CD14-positive monocyte (primary cell): Measurements from ENCODE around the gene C19orf38. TPM values are rescaled to one million over a fixed set of nuclear protein-coding genes. Genes with fewer than 3 reads are reported as not detected.

Experiments used
- DNase-seq, 3 donors: peaks; one replicate each; pipeline ENCODE4 v3.0.0-alpha.2; 2011 to 2022
- H2AFZ ChIP-seq: 2 replicates; pipeline ENCODE4 v1.6.0; 2012; ENCODE audit warnings: mild to moderate bottlenecking, low read depth, low read length, inconsistent platforms; ENCODE audit not compliant: insufficient read depth, poor library complexity, severe bottlenecking
- H3K27ac ChIP-seq, 2 donors: 1 replicate in 1 of 2; 2 replicates in 1 of 2; pipeline ENCODE4 v1.5.1; 2012 to 2013; ENCODE audit warnings: low read length in 2 of 2, control low read depth in 1 of 2, inconsistent platforms in 1 of 2, low read depth in 1 of 2, mild to moderate bottlenecking in 1 of 2
- H3K27me3 ChIP-seq, 2 donors: one replicate each; pipeline versions ENCODE4 v1.6.0 to v1.6.1; 2011 to 2013; ENCODE audit warnings: low read length in 2 of 2; ENCODE audit not compliant: control insufficient read depth in 2 of 2, insufficient read depth in 2 of 2
- H3K36me3 ChIP-seq, 2 donors: replicated peaks in 1 of 2; 1 replicate in 1 of 2; 2 replicates in 1 of 2; pipeline versions ENCODE4 v1.5.1 to v1.6.1; 2012 to 2013; ENCODE audit warnings: low read length in 2 of 2, control low read depth in 1 of 2, inconsistent platforms in 1 of 2, mild to moderate bottlenecking in 1 of 2; ENCODE audit not compliant: insufficient read depth in 2 of 2, control insufficient read depth in 1 of 2
- H3K4me1 ChIP-seq, 2 donors: 1 replicate in 1 of 2; 2 replicates in 1 of 2; pipeline versions ENCODE4 v1.5.1 to v1.6.1; 2012 to 2013; ENCODE audit warnings: low read length in 2 of 2, control low read depth in 1 of 2, inconsistent platforms in 1 of 2, mild to moderate bottlenecking in 1 of 2, moderate library complexity in 1 of 2; ENCODE audit not compliant: insufficient read depth in 2 of 2, control insufficient read depth in 1 of 2
- H3K4me2 ChIP-seq: replicated peaks from 2 replicates; pipeline ENCODE3; 2012; ENCODE audit warnings: low read length, moderate library complexity, mild to moderate bottlenecking; ENCODE audit not compliant: poor library complexity, severe bottlenecking; ENCODE audit errors: extremely low read depth
- H3K4me3 ChIP-seq, 3 experiments: fragments of 200-600 bp in 1 of 3; sonication (generic) in 1 of 3; replicated peaks in 1 of 3; 1 replicate in 2 of 3; 2 replicates in 1 of 3; pipeline ENCODE4 v1.5.1; 2011 to 2013; ENCODE audit warnings: low read length in 3 of 3, mild to moderate bottlenecking in 3 of 3, control low read depth in 2 of 3, low read depth in 2 of 3, inconsistent platforms in 1 of 3, moderate library complexity in 1 of 3
- H3K79me2 ChIP-seq: 2 replicates; pipeline ENCODE4 v1.6.0; 2012; ENCODE audit warnings: mild to moderate bottlenecking, control low read depth, inconsistent platforms, low read length, moderate library complexity; ENCODE audit not compliant: insufficient read depth
- H3K9ac ChIP-seq: 2 replicates; pipeline ENCODE4 v1.6.0; 2017; ENCODE audit warnings: low read length, mild to moderate bottlenecking; ENCODE audit not compliant: insufficient read depth, poor library complexity, severe bottlenecking
- H3K9me3 ChIP-seq, 2 donors: replicated peaks in 1 of 2; 1 replicate in 1 of 2; 2 replicates in 1 of 2; pipeline versions ENCODE4 v1.5.1 to v1.6.1; 2012 to 2013; ENCODE audit warnings: low read length in 2 of 2, control low read depth in 1 of 2; ENCODE audit not compliant: control insufficient read depth in 1 of 2, insufficient read depth in 1 of 2
- H4K20me1 ChIP-seq: 2 replicates; pipeline ENCODE4 v1.6.0; 2012; ENCODE audit warnings: mild to moderate bottlenecking, low read length, control low read depth, moderate library complexity; ENCODE audit not compliant: insufficient read depth
- H3K27ac Mint-ChIP-seq, 7 donors: one replicate each; pipeline ENCODE4 v1.8.0; 2020; ENCODE audit warnings: mild to moderate bottlenecking in 7 of 7, mixed read lengths in 7 of 7, moderate library complexity in 6 of 7, inconsistent platforms in 2 of 7
- H3K27me3 Mint-ChIP-seq, 3 donors: one replicate each; pipeline ENCODE4 v1.8.0; 2021 to 2022; ENCODE audit warnings: low read depth in 3 of 3, mild to moderate bottlenecking in 3 of 3, mixed read lengths in 3 of 3, moderate library complexity in 3 of 3, inconsistent platforms in 1 of 3
- H3K36me3 Mint-ChIP-seq, 2 donors: one replicate each; pipeline ENCODE4 v1.8.0; 2020; ENCODE audit warnings: mixed read lengths in 2 of 2, inconsistent platforms in 1 of 2, mild to moderate bottlenecking in 1 of 2
- H3K4me1 Mint-ChIP-seq: one replicate; pipeline ENCODE4 v1.8.0; 2020; ENCODE audit warnings: mild to moderate bottlenecking, mixed read lengths
- H3K4me3 Mint-ChIP-seq, 2 donors: one replicate each; pipeline ENCODE4 v1.8.0; 2020; ENCODE audit warnings: mild to moderate bottlenecking in 2 of 2, mixed read lengths in 2 of 2, moderate library complexity in 1 of 2
- H3K9me3 Mint-ChIP-seq, 7 donors: one replicate each; pipeline ENCODE4 v1.8.0; 2020 to 2022; ENCODE audit warnings: mixed read lengths in 7 of 7, mild to moderate bottlenecking in 6 of 7, moderate library complexity in 6 of 7, inconsistent platforms in 2 of 7
- WGBS: methylation state at CpG from one replicate; pipeline ENCODE4 v1.1.5; 2013; ENCODE audit warnings: missing lambda C conversion rate; ENCODE audit not compliant: insufficient coverage; 5-methylcytosine and 5-hydroxymethylcytosine counted together
- intact Hi-C, 2 donors: fragments of 100-400 bp; cut with micrococcal nuclease; formaldehyde crosslinking; loops; one replicate each; pipeline versions ENCODE4 v1.15.0 to v1.15.1; 2023
- polyA plus RNA-seq, 3 donors: library from polyadenylated mRNA; depleted of rRNA in 1 of 3; unstranded in 2 of 3; stranded (reverse) in 1 of 3; fragments of 300-500 nt in 2 of 3; fragments of >200 nt in 1 of 3; fragmentation: Illumina TruSeq in 2 of 3; gene quantifications; 1 replicate in 2 of 3; 2 replicates in 1 of 3; pipeline ENCODE4 v1.2.3, GENCODE V29; 2012 to 2021
- TF ChIP-seq, protein P1 (sequence below): fragments of 200-600 bp; IDR thresholded peaks from one replicate; pipeline ENCODE4 v1.8.0; 2022; ENCODE audit warnings: antibody characterized with exemption, mild to moderate bottlenecking

Gene C19orf38
- polyA plus RNA-seq, 3 donors, result 134 to 174 (median 149) TPM

DNA sequence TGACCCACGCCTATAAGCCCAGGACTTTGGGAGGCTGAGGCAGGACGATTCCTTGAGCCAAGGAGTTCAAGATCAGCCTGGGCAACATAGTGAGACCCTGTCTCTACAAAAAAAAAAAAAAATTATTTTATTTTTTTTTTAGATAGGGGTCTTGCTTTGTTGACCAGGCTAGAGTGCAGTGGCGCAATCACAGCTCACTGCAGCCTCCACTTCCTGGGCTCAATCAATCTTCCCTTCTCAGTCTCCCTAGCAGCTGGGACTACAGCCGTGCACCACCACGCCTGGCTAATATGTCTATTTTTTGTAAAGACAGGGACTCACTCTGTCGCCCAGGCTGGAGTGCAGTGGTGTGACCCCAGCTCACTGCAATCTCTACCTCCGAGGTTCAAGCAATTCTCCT, 4.7 kb downstream of the C19orf38 start:
- DNase-seq, result no peak
- no peak overlapping the region for H2AFZ ChIP-seq
- intact Hi-C loops, result no loop called here
- H4K20me1 ChIP-seq, result peaks cover 41% of the 10 kb centered on the region
- H3K4me2 ChIP-seq, result no peak overlapping the region
- no peak overlapping the region for H3K9ac ChIP-seq
- H3K36me3 Mint-ChIP-seq, result peaks cover 40 to 74% of the 10 kb centered on the region in 2 donors
- peaks cover 48 to 71% of the 10 kb centered on the region in 2 donors for H3K36me3 ChIP-seq
- peaks cover 44% of the 10 kb centered on the region for H3K4me1 Mint-ChIP-seq
- peaks cover 78% of the 10 kb centered on the region for H3K79me2 ChIP-seq
- WGBS, result 62% methylated on average over 3 of the region's 7 CpGs
- H3K9me3 Mint-ChIP-seq, result peaks cover 0 to 2% (median 0%) of the 10 kb centered on the region in 7 donors
- peak overlapping the region in 4 of 7 donors; percentile 26 to 78 (median 59) for H3K27ac Mint-ChIP-seq
- no peaks in the 10 kb centered on the region for H3K27me3 ChIP-seq
- no peak overlapping the region for H3K4me3 Mint-ChIP-seq
- TF ChIP-seq, protein P1, sequence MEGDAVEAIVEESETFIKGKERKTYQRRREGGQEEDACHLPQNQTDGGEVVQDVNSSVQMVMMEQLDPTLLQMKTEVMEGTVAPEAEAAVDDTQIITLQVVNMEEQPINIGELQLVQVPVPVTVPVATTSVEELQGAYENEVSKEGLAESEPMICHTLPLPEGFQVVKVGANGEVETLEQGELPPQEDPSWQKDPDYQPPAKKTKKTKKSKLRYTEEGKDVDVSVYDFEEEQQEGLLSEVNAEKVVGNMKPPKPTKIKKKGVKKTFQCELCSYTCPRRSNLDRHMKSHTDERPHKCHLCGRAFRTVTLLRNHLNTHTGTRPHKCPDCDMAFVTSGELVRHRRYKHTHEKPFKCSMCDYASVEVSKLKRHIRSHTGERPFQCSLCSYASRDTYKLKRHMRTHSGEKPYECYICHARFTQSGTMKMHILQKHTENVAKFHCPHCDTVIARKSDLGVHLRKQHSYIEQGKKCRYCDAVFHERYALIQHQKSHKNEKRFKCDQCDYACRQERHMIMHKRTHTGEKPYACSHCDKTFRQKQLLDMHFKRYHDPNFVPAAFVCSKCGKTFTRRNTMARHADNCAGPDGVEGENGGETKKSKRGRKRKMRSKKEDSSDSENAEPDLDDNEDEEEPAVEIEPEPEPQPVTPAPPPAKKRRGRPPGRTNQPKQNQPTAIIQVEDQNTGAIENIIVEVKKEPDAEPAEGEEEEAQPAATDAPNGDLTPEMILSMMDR, result no peak
- H3K27ac ChIP-seq, result peak overlapping the region; percentile 19 to 57
- peaks cover 0 to 2% (median 1%) of the 10 kb centered on the region in 3 donors for H3K27me3 Mint-ChIP-seq
- no peak overlapping the region for H3K4me3 ChIP-seq
- no peaks in the 10 kb centered on the region for H3K9me3 ChIP-seq
- peaks cover 23 to 47% of the 10 kb centered on the region in 2 donors for H3K4me1 ChIP-seq

DNA sequence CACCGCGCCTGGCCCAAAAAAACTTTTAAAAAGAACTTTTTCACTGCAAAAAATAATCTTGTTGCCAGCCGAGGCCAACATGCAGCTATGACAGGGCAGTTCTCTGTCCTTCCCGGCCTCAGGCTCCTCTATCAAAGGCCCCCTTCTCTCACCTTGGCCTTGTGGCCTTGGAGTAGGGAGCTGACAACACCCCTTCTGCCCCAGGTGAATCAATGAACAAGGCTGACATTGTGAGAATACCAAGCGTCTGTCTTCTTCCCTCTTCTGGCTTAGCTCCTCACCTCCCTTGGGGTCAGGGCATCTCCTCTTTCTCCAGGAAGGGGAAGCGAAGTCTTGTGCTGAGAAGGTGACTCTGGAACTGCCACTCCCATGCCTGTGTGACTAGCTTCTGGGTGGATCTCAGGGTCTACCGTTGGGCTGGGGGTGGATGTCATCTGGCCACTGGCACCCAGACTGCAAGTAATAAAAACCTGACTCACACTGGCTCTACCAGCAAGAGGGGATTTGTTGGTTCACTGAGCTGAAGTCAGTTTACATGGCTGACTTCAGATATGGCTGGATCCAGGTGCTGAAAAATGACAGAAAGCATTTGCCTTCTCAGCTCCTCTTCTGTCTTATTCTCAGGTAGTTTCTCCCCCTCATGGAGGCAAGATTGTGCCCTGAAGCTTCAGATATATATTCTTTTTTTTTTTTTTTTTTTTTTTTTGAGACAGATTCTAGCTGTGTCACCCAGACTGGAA, 6.3 kb downstream of the C19orf38 start:
- DNase-seq, result no peak
- TF ChIP-seq, protein P1, result no peak
- 94% methylated on average over 3 of the region's 7 CpGs for WGBS
- H3K79me2 ChIP-seq, result peaks cover 72% of the 10 kb centered on the region
- peaks cover 58 to 83% of the 10 kb centered on the region in 2 donors for H3K36me3 ChIP-seq
- H3K4me1 ChIP-seq, result peaks cover 14 to 35% of the 10 kb centered on the region in 2 donors
- H3K4me2 ChIP-seq, result no peak overlapping the region
- H3K4me3 ChIP-seq, result no peak overlapping the region
- no peaks in the 10 kb centered on the region for H3K9me3 ChIP-seq
- Mint-ChIP-seq H3K9me3 (peaks cover 0 to 2% (median 0%) of the 10 kb centered on the region in 7 donors), H3K4me3 (no peak overlapping the region), H3K4me1 (peaks cover 33% of the 10 kb centered on the region), H3K27me3 (peaks cover 1 to 5% (median 3%) of the 10 kb centered on the region in 3 donors), H3K27ac (peak overlapping the region; percentile 7 to 78 (median 25)), H3K36me3 (peaks cover 50 to 90% of the 10 kb centered on the region in 2 donors)
- H3K9ac ChIP-seq, result no peak overlapping the region
- H4K20me1 ChIP-seq, result peaks cover 48% of the 10 kb centered on the region
- H3K27ac ChIP-seq, result peak overlapping the region; percentile 35 to 57
- no peak overlapping the region for H2AFZ ChIP-seq
- no peaks in the 10 kb centered on the region for H3K27me3 ChIP-seq
- intact Hi-C loops, result no loop called here
